CD14-positive monocyte (primary cell): ENCODE results near the gene SKIDA1. TPM values are rescaled to one million over a fixed set of nuclear protein-coding genes. Genes with fewer than 3 reads are reported as not detected.

ENCODE experiments used
- DNase-seq, 3 donors: peaks; one replicate each; pipeline ENCODE4 v3.0.0-alpha.2; 2011 to 2022
- H2AFZ ChIP-seq: 2 replicates; pipeline ENCODE4 v1.6.0; 2012; ENCODE audit warnings: mild to moderate bottlenecking, low read depth, low read length, inconsistent platforms; ENCODE audit not compliant: insufficient read depth, poor library complexity, severe bottlenecking
- H3K27ac ChIP-seq, 2 donors: 1 replicate in 1 of 2; 2 replicates in 1 of 2; pipeline ENCODE4 v1.5.1; 2012 to 2013; ENCODE audit warnings: low read length in 2 of 2, control low read depth in 1 of 2, inconsistent platforms in 1 of 2, low read depth in 1 of 2, mild to moderate bottlenecking in 1 of 2
- H3K27me3 ChIP-seq, 2 donors: one replicate each; pipeline versions ENCODE4 v1.6.0 to v1.6.1; 2011 to 2013; ENCODE audit warnings: low read length in 2 of 2; ENCODE audit not compliant: control insufficient read depth in 2 of 2, insufficient read depth in 2 of 2
- H3K36me3 ChIP-seq, 2 donors: replicated peaks in 1 of 2; 1 replicate in 1 of 2; 2 replicates in 1 of 2; pipeline versions ENCODE4 v1.5.1 to v1.6.1; 2012 to 2013; ENCODE audit warnings: low read length in 2 of 2, control low read depth in 1 of 2, inconsistent platforms in 1 of 2, mild to moderate bottlenecking in 1 of 2; ENCODE audit not compliant: insufficient read depth in 2 of 2, control insufficient read depth in 1 of 2
- H3K4me1 ChIP-seq, 2 donors: 1 replicate in 1 of 2; 2 replicates in 1 of 2; pipeline versions ENCODE4 v1.5.1 to v1.6.1; 2012 to 2013; ENCODE audit warnings: low read length in 2 of 2, control low read depth in 1 of 2, inconsistent platforms in 1 of 2, mild to moderate bottlenecking in 1 of 2, moderate library complexity in 1 of 2; ENCODE audit not compliant: insufficient read depth in 2 of 2, control insufficient read depth in 1 of 2
- H3K4me2 ChIP-seq: replicated peaks from 2 replicates; pipeline ENCODE3; 2012; ENCODE audit warnings: low read length, moderate library complexity, mild to moderate bottlenecking; ENCODE audit not compliant: poor library complexity, severe bottlenecking; ENCODE audit errors: extremely low read depth
- H3K4me3 ChIP-seq, 3 experiments: fragments of 200-600 bp in 1 of 3; sonication (generic) in 1 of 3; replicated peaks in 1 of 3; 1 replicate in 2 of 3; 2 replicates in 1 of 3; pipeline ENCODE4 v1.5.1; 2011 to 2013; ENCODE audit warnings: low read length in 3 of 3, mild to moderate bottlenecking in 3 of 3, control low read depth in 2 of 3, low read depth in 2 of 3, inconsistent platforms in 1 of 3, moderate library complexity in 1 of 3
- H3K79me2 ChIP-seq: 2 replicates; pipeline ENCODE4 v1.6.0; 2012; ENCODE audit warnings: mild to moderate bottlenecking, control low read depth, inconsistent platforms, low read length, moderate library complexity; ENCODE audit not compliant: insufficient read depth
- H3K9ac ChIP-seq: 2 replicates; pipeline ENCODE4 v1.6.0; 2017; ENCODE audit warnings: low read length, mild to moderate bottlenecking; ENCODE audit not compliant: insufficient read depth, poor library complexity, severe bottlenecking
- H3K9me3 ChIP-seq, 2 donors: replicated peaks in 1 of 2; 1 replicate in 1 of 2; 2 replicates in 1 of 2; pipeline versions ENCODE4 v1.5.1 to v1.6.1; 2012 to 2013; ENCODE audit warnings: low read length in 2 of 2, control low read depth in 1 of 2; ENCODE audit not compliant: control insufficient read depth in 1 of 2, insufficient read depth in 1 of 2
- H4K20me1 ChIP-seq: 2 replicates; pipeline ENCODE4 v1.6.0; 2012; ENCODE audit warnings: mild to moderate bottlenecking, low read length, control low read depth, moderate library complexity; ENCODE audit not compliant: insufficient read depth
- H3K27ac Mint-ChIP-seq, 7 donors: one replicate each; pipeline ENCODE4 v1.8.0; 2020; ENCODE audit warnings: mild to moderate bottlenecking in 7 of 7, mixed read lengths in 7 of 7, moderate library complexity in 6 of 7, inconsistent platforms in 2 of 7
- H3K27me3 Mint-ChIP-seq, 3 donors: one replicate each; pipeline ENCODE4 v1.8.0; 2021 to 2022; ENCODE audit warnings: low read depth in 3 of 3, mild to moderate bottlenecking in 3 of 3, mixed read lengths in 3 of 3, moderate library complexity in 3 of 3, inconsistent platforms in 1 of 3
- H3K36me3 Mint-ChIP-seq, 2 donors: one replicate each; pipeline ENCODE4 v1.8.0; 2020; ENCODE audit warnings: mixed read lengths in 2 of 2, inconsistent platforms in 1 of 2, mild to moderate bottlenecking in 1 of 2
- H3K4me1 Mint-ChIP-seq: one replicate; pipeline ENCODE4 v1.8.0; 2020; ENCODE audit warnings: mild to moderate bottlenecking, mixed read lengths
- H3K4me3 Mint-ChIP-seq, 2 donors: one replicate each; pipeline ENCODE4 v1.8.0; 2020; ENCODE audit warnings: mild to moderate bottlenecking in 2 of 2, mixed read lengths in 2 of 2, moderate library complexity in 1 of 2
- H3K9me3 Mint-ChIP-seq, 7 donors: one replicate each; pipeline ENCODE4 v1.8.0; 2020 to 2022; ENCODE audit warnings: mixed read lengths in 7 of 7, mild to moderate bottlenecking in 6 of 7, moderate library complexity in 6 of 7, inconsistent platforms in 2 of 7
- CTCF ChIP-seq: fragments of 200-600 bp; IDR thresholded peaks from one replicate; pipeline ENCODE4 v1.8.0; 2022; ENCODE audit warnings: antibody characterized with exemption, mild to moderate bottlenecking
- WGBS: methylation state at CpG from one replicate; pipeline ENCODE4 v1.1.5; 2013; ENCODE audit warnings: missing lambda C conversion rate; ENCODE audit not compliant: insufficient coverage; 5-methylcytosine and 5-hydroxymethylcytosine counted together
- intact Hi-C, 2 donors: fragments of 100-400 bp; cut with micrococcal nuclease; formaldehyde crosslinking; loops; one replicate each; pipeline versions ENCODE4 v1.15.0 to v1.15.1; 2023
- polyA plus RNA-seq, 3 donors: library from polyadenylated mRNA; depleted of rRNA in 1 of 3; unstranded in 2 of 3; stranded (reverse) in 1 of 3; fragments of 300-500 nt in 2 of 3; fragments of >200 nt in 1 of 3; fragmentation: Illumina TruSeq in 2 of 3; gene quantifications; 1 replicate in 2 of 3; 2 replicates in 1 of 3; pipeline ENCODE4 v1.2.3, GENCODE V29; 2012 to 2021

The SKIDA1 gene
- polyA plus RNA-seq, 3 donors = 0.04 to 0.15 TPM; not detected in 1

- no peak for TF ChIP-seq CTCF
- Histone ChIP-seq H3K27ac (no peak overlapping the region), H3K4me1 (no peaks in the 10 kb centered on the region), H3K36me3 (no peaks in the 10 kb centered on the region), H3K79me2 (no peaks in the 10 kb centered on the region), H2AFZ (no peak overlapping the region), H3K4me2 (no peak overlapping the region), H3K9me3 (no peaks in the 10 kb centered on the region), H3K9ac (no peak overlapping the region), H3K27me3 (no peaks in the 10 kb centered on the region), H4K20me1 (no peaks in the 10 kb centered on the region), H3K4me3 (no peak overlapping the region)
- Mint-ChIP-seq H3K9me3 (peaks cover 2 to 23% (median 8%) of the 10 kb centered on the region in 7 donors), H3K27ac (no peak overlapping the region), H3K27me3 (peaks cover 1 to 2% (median 2%) of the 10 kb centered on the region in 3 donors), H3K4me3 (no peak overlapping the region), H3K4me1 (no peaks in the 10 kb centered on the region), H3K36me3 (no peaks in the 10 kb centered on the region)
- no CpG with 5 or more reads among the region's 2 CpGs for WGBS
- no peak for DNase-seq
- intact Hi-C loops = no loop called here
Observed at GRCh38 chr10:21481407-21481806, 44.1 kb downstream of the SKIDA1 start.

- Mint-ChIP-seq H3K9me3 (peaks cover 2 to 19% (median 8%) of the 10 kb centered on the region in 7 donors), H3K27me3 (peaks cover 1 to 4% (median 2%) of the 10 kb centered on the region in 3 donors), H3K4me1 (no peaks in the 10 kb centered on the region), H3K27ac (no peak overlapping the region), H3K4me3 (no peak overlapping the region), H3K36me3 (no peaks in the 10 kb centered on the region)
- H3K27me3 ChIP-seq = no peaks in the 10 kb centered on the region
- DNase-seq = no peak
- no peak overlapping the region for H3K9ac ChIP-seq
- H3K4me2 ChIP-seq = no peak overlapping the region
- no peaks in the 10 kb centered on the region for H4K20me1 ChIP-seq
- 91% methylated on average over 4 of the region's 6 CpGs for WGBS
- no peaks in the 10 kb centered on the region for H3K36me3 ChIP-seq
- intact Hi-C loops = no loop called here
- no peaks in the 10 kb centered on the region for H3K79me2 ChIP-seq
- H3K27ac ChIP-seq = no peak overlapping the region
- no peaks in the 10 kb centered on the region for H3K4me1 ChIP-seq
- H3K4me3 ChIP-seq = no peak overlapping the region
- H3K9me3 ChIP-seq = no peaks in the 10 kb centered on the region
- H2AFZ ChIP-seq = no peak overlapping the region
- TF ChIP-seq CTCF = no peak
Observed at GRCh38 chr10:21479570-21480315, 45.7 kb downstream of the SKIDA1 start.
